HG02763 (cell line): Measurements from ENCODE around the gene EVX2.

Experiments
- ATAC-seq: cut with Tn5 transposase; IDR thresholded peaks from one replicate; pipeline ENCODE4 v1.9.1; 2021; ENCODE audit warnings: mild to moderate bottlenecking, moderate library complexity; ENCODE audit not compliant: unreplicated experiment

The EVX2 gene

GRCh38 chr2:176083796-176084261, at the start of gene EVX2:
EVX2 (minus strand) TSS chr2:176083962; CDS start chr2:176083776, 186 bp downstream.
- no peak for ATAC-seq

- ATAC-seq = no peak
Observed at GRCh38 chr2:176133389-176133788, 49.6 kb upstream of the EVX2 start.

GRCh38 chr2:176132205-176133171, 48.7 kb upstream of the EVX2 start:
- no peak for ATAC-seq

GRCh38 chr2:176131848-176132158, 48.0 kb upstream of the EVX2 start:
- ATAC-seq = no peak

- no peak for ATAC-seq
Observed at GRCh38 chr2:176130957-176131847, 47.4 kb upstream of the EVX2 start.

- no peak for ATAC-seq
Observed at GRCh38 chr2:176130147-176130956, 46.6 kb upstream of the EVX2 start.

GRCh38 chr2:176129813-176130146, 46.0 kb upstream of the EVX2 start:
- ATAC-seq = no peak

- ATAC-seq = no peak
Observed at GRCh38 chr2:176128982-176129796, 45.4 kb upstream of the EVX2 start, which contains the start of gene HOXD8. HOXD8 (plus strand) TSS chr2:176129705; CDS start chr2:176130367, 662 bp downstream.

- ATAC-seq = no peak
Observed at GRCh38 chr2:176128172-176128981, 44.6 kb upstream of the EVX2 start.

GRCh38 chr2:176127774-176128072, 44.0 kb upstream of the EVX2 start:
- no peak for ATAC-seq

GRCh38 chr2:176126929-176127773, 43.4 kb upstream of the EVX2 start:
- no peak for ATAC-seq

- no peak for ATAC-seq
Observed at GRCh38 chr2:176125772-176126054, 42.0 kb upstream of the EVX2 start.

- no peak for ATAC-seq
Observed at GRCh38 chr2:176124947-176125771, 41.4 kb upstream of the EVX2 start.

- no peak for ATAC-seq
Observed at GRCh38 chr2:176124110-176124946, 40.6 kb upstream of the EVX2 start.

- ATAC-seq = no peak
Observed at GRCh38 chr2:176123411-176124109, 39.8 kb upstream of the EVX2 start.

- no peak for ATAC-seq
Observed at GRCh38 chr2:176122683-176123410, 39.1 kb upstream of the EVX2 start, which contains the start of gene HOXD9. HOXD9 (plus strand) TSS chr2:176122719; CDS start chr2:176122769, 50 bp downstream.
